GM19240 (cell line): ENCODE results near the gene FZD10.

Experiments
- DNase-seq: peaks from one replicate; pipeline ENCODE4 v3.0.0; 2011; ENCODE audit warnings: low spot score; ENCODE audit not compliant: insufficient read length

The FZD10 gene

GRCh38 chr12:130132831-130133511, 29.3 kb upstream of the FZD10 start:
- no peak for DNase-seq

GRCh38 chr12:130133851-130134562, 28.3 kb upstream of the FZD10 start:
- no peak for DNase-seq

- no peak for DNase-seq
Observed at GRCh38 chr12:130134563-130134915, 27.7 kb upstream of the FZD10 start.

DNA sequence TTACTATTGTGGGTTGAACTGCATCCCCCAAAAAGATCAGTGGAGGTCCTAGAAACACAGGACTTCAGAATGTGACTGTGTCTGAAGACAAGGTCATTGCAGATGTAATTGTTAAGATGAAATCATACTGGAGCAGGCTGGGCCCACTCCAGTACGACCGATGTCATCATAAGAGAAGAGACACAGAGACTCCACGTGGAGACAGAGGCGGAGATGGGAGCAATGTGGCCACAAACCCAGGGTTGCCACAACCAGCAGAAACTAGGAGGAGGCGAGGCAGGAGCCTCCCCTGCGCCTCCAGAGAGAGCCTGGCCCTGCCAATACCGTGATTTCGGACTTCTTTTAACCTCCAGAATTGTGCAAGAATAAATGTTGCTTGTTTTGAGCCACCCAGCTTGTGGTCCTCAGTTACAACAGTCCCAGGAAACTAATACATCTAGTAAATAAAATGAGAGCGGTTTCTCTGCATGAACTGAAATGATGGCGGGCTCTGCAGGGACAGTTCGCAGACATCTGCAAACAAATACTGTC, 25.7 kb upstream of the FZD10 start:
- DNase-seq = no peak

GRCh38 chr12:130137040-130138018, 24.9 kb upstream of the FZD10 start:
- no peak for DNase-seq

DNA sequence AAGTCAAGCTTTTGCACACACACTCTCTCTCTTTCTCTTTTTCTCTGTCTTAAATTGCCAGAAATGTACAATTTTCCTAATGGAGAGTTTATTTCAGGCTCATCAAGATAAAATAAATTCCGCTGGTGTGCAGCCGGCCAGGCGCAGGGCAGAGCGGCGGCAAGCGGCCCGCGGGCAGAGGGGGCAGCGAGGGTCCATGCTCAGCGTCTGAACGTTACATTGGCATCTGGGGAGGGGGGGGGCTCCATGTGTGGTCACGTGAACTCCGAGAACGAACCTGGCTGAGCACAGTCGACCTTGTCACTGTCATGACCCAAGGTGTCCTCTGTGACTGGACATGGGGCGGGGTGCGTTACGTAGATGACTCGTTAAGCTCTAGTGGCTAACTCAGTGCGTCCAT, 23.8 kb upstream of the FZD10 start:
- no peak for DNase-seq

GRCh38 chr12:130139567-130140421, 22.5 kb upstream of the FZD10 start:
- DNase-seq = no peak

DNA sequence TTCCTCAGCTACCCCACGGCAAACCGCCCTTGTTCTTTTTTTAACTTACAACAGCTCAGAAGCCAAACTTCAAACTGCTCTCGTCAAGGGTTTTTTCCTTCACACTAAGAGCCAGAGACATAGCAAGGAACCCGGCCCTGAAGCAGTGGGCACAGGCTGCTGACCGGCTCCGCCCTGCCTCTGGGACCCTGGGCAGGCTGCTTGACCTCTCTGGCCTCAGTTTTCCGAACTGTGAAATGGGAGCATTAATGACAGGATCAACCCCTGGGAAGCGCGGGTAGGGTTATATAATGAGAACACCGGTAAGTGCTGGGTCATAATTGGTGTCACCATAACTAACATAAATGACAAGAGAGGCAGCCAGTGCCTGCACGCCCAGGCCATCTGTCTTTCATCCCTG, 21.2 kb upstream of the FZD10 start:
- no peak for DNase-seq

- DNase-seq = no peak
Observed at GRCh38 chr12:130141901-130142683, 20.2 kb upstream of the FZD10 start.

- DNase-seq = no peak
Observed at GRCh38 chr12:130142736-130143135, 19.5 kb upstream of the FZD10 start.

- DNase-seq = no peak
Observed at GRCh38 chr12:130143136-130143535, 19.1 kb upstream of the FZD10 start.

DNA sequence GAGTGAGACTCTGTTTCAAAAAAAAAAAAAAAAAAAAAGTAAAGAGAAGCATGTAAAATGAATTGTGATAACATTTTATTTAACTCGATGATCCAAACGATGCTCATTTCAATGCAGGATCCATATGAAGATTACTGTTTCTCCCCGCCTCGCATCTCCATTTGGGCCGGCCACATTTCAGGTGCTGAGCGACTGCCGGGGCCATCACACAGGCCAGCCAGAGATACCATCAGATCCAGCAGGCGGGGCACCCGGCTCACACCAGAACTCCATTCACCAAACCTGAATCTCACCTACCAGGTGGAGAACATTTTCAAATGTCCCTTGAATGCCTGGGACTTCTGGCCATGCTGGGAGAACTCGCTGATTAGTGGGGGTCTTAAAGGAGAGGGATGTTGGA, 18.0 kb upstream of the FZD10 start:
- no peak for DNase-seq

GRCh38 chr12:130145731-130146130, 16.5 kb upstream of the FZD10 start:
- no peak for DNase-seq

- no peak for DNase-seq
Observed at GRCh38 chr12:130146176-130146931, 15.9 kb upstream of the FZD10 start.

- DNase-seq = no peak
Observed at GRCh38 chr12:130147875-130148596, 14.2 kb upstream of the FZD10 start.

DNA sequence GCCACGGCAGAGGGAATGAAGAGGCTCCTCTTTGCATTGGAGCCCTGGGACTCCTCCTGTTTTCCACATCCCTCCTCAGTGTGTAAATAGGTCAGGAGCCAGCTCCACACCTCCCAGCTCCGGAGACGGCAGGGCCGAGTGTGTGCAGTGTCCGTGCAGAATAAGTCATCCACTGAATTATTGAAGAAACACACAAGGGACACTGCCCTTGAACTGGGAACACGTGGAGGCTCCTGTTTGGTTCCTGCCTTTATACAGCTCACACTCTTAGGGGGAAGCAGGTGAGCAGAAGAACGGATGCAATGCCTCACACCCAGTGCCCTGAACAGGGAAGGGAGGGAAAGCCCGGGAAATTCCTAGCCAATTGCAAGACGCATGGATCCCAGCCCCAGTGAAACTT, 10.4 kb upstream of the FZD10 start:
- DNase-seq = no peak

DNA sequence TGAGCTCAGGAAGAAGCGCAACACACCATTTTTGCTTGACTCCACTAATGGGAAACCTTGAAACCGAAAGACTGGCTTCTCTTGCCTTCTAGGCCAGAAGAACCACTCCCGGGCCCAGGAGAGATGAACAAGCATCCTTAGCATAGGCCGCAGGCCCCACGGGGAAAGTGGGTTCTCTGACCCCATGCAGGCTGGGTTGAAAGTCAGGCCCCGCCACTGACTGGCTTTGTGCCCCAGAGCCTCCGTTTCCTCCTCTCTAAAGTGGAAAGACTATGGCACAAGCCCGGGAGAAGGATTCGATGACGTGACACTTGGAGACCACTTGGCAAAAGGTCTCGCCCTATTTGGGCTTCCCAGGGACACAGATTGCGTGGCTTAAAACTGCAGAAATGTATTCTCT, 9.9 kb upstream of the FZD10 start:
- DNase-seq = no peak

- no peak for DNase-seq
Observed at GRCh38 chr12:130153803-130154202, 8.5 kb upstream of the FZD10 start.
